ENCODE measurements around the gene UNC5A. TPM values are rescaled to one million over a fixed set of nuclear protein-coding genes. Genes with fewer than 3 reads are reported as not detected.

UNC5A gene
- total RNA-seq, 1 experiment from 2014 or later: 3.1 TPM

- Histone ChIP-seq H3K9me2 (ENCODE audit: insufficient read depth) (no peaks in the 10 kb centered on the region), H3K4me1 (replicated peaks; ENCODE audit: insufficient read depth) (peaks cover 27% of the 10 kb centered on the region), H3K4me2 (peak overlapping the region; percentile 73), H3F3A (ENCODE audit: insufficient read depth, low read depth) (peaks cover 16% of the 10 kb centered on the region; the same call in 1 of the 2 replicates), H3K79me2 (ENCODE audit: low read depth) (no peaks in the 10 kb centered on the region), H3K9me3 (ENCODE audit: insufficient read depth, low read depth) (no peaks in the 10 kb centered on the region), H2AFZ (no peak overlapping the region), H3K27ac (peak overlapping the region; percentile 72), H3K4me3 (no peak overlapping the region), H4K20me1 (ENCODE audit: insufficient read depth) (no peaks in the 10 kb centered on the region), H3K27me3 (ENCODE audit: insufficient read depth, low read depth) (no peaks in the 10 kb centered on the region), H3K36me3 (ENCODE audit: low read depth) (no peaks in the 10 kb centered on the region)
- DNase-seq: no peak
- POLR2A ChIA-PET (ENCODE audit: unreplicated experiment): interaction anchor here (0.6 kb wide), 1 partner anchor 130 kb away, joined by 6 read pairs; no protein-coding TSS in a partner anchor
- intact Hi-C loops (cut with micrococcal nuclease; ENCODE audit: unreplicated experiment): loop anchor here (2.0 kb wide), 1 partner anchor 21 kb away; no protein-coding TSS in a partner anchor
- CTCF ChIA-PET: no interaction called here
- BruUV-seq (replicated peaks): no TSS peak
- no peak for TF ChIP-seq EZH2 (IDR thresholded peaks at IDR 0.05; ENCODE audit: low read depth)
- TF ChIP-seq CTCF (conservative IDR thresholded peaks at IDR 0.05): no peak
Measured at GRCh38 chr5:176844281-176844680, 33.9 kb downstream of the UNC5A start.

DNA sequence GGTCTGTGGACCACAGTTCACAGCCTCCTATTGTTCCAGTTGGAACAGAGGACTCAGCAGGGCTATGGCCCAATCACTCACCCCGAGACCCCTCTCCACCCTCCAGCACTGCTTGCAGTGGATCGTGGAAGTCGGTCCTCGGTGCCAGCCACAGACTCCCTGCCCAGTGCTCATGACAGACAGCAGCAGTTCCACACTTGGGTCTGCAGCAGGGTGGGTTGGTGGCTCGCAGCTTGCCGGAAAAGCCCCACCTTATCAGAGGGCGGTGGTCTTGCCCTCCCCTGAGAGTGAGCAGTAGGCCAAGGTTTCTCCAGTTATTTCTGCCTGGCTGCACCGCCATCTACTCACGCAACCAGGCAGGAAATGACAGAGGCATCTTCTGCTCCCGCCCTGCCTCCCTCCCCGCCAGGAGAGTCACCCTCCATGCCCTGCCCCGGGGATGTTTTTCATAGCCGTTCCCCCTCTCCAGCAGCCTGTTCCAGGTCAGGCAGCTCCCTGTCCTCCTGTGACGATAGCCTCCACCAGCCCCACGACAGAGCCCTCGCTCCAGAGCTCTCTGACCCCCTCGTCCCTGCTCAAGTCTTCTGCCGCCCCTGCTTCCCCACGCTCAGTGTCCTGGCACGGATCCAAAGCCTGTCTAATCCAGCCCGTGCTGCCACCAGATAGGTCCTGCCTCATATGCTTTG lies 34.5 kb downstream of the UNC5A start:
- no peaks in the 10 kb centered on the region for H3K27me3 ChIP-seq (ENCODE audit: insufficient read depth, low read depth)
- H3K27ac ChIP-seq: peak overlapping the region; percentile 72
- peak overlapping the region; percentile 27; the same call in 1 of the 2 replicates for H3K4me3 ChIP-seq
- peaks cover 16% of the 10 kb centered on the region; the same call in 1 of the 2 replicates for H3F3A ChIP-seq (ENCODE audit: insufficient read depth, low read depth)
- no peaks in the 10 kb centered on the region for H3K36me3 ChIP-seq (ENCODE audit: low read depth)
- H3K4me1 ChIP-seq (replicated peaks; ENCODE audit: insufficient read depth): peaks cover 27% of the 10 kb centered on the region
- peak overlapping the region; percentile 67 for H2AFZ ChIP-seq
- TF ChIP-seq EZH2 (IDR thresholded peaks at IDR 0.05; ENCODE audit: low read depth) (no peak), CTCF (conservative IDR thresholded peaks at IDR 0.05) (no peak)
- ChIA-PET CTCF (no interaction called here), POLR2A (ENCODE audit: unreplicated experiment) (interaction anchor here (0.6 kb wide), 1 partner anchor 130 kb away, joined by 6 read pairs; no protein-coding TSS in a partner anchor)
- no peaks in the 10 kb centered on the region for H3K79me2 ChIP-seq (ENCODE audit: low read depth)
- H3K4me2 ChIP-seq: peak overlapping the region; percentile 73
- H4K20me1 ChIP-seq (ENCODE audit: insufficient read depth): no peaks in the 10 kb centered on the region
- no TSS peak for BruUV-seq (replicated peaks)
- H3K9me3 ChIP-seq (ENCODE audit: insufficient read depth, low read depth): no peaks in the 10 kb centered on the region
- no peaks in the 10 kb centered on the region for H3K9me2 ChIP-seq (ENCODE audit: insufficient read depth)
- intact Hi-C loops (cut with micrococcal nuclease; ENCODE audit: unreplicated experiment): loop anchor here (2.0 kb wide), 1 partner anchor 22 kb away; no protein-coding TSS in a partner anchor
- DNase-seq: peak; percentile 75 to 85

- H3K4me1 ChIP-seq (replicated peaks; ENCODE audit: insufficient read depth): peaks cover 27% of the 10 kb centered on the region
- H3K79me2 ChIP-seq (ENCODE audit: low read depth): no peaks in the 10 kb centered on the region
- H3K9me2 ChIP-seq (ENCODE audit: insufficient read depth): no peaks in the 10 kb centered on the region
- no peak; the same call in 1 of the 2 replicates for TF ChIP-seq CTCF (conservative IDR thresholded peaks at IDR 0.05)
- TF ChIP-seq EZH2 (IDR thresholded peaks at IDR 0.05; ENCODE audit: low read depth): no peak
- CTCF ChIA-PET: no interaction called here
- H2AFZ ChIP-seq: peak overlapping the region; percentile 67
- peak overlapping the region; percentile 72 for H3K27ac ChIP-seq
- peaks cover 16% of the 10 kb centered on the region; the same call in 1 of the 2 replicates for H3F3A ChIP-seq (ENCODE audit: insufficient read depth, low read depth)
- BruUV-seq (replicated peaks): no TSS peak
- peak overlapping the region; percentile 73 for H3K4me2 ChIP-seq
- H3K9me3 ChIP-seq (ENCODE audit: insufficient read depth, low read depth): no peaks in the 10 kb centered on the region
- H3K4me3 ChIP-seq: peak overlapping the region; percentile 27; the same call in 1 of the 2 replicates
- no peak for DNase-seq
- no peaks in the 10 kb centered on the region for H4K20me1 ChIP-seq (ENCODE audit: insufficient read depth)
- POLR2A ChIA-PET (ENCODE audit: unreplicated experiment): no interaction called here
- H3K27me3 ChIP-seq (ENCODE audit: insufficient read depth, low read depth): no peaks in the 10 kb centered on the region
- H3K36me3 ChIP-seq (ENCODE audit: low read depth): no peaks in the 10 kb centered on the region
- intact Hi-C loops (cut with micrococcal nuclease; ENCODE audit: unreplicated experiment): loop anchor here (2.0 kb wide), 1 partner anchor 23 kb away; no protein-coding TSS in a partner anchor
Measured at GRCh38 chr5:176845392-176845713, 35.0 kb downstream of the UNC5A start.

Measured in PC-9 (cell line).